Adrenal gland (tissue), 12 donors: ENCODE measurements around the gene MSANTD1. TPM values are rescaled to one million over a fixed set of nuclear protein-coding genes. Genes with fewer than 3 reads are reported as not detected.

ENCODE experiments used
- DNase-seq, 7 donors: peaks; one replicate each; pipeline ENCODE4 v3.0.0-alpha.2; 2019 to 2020
- H3K27ac ChIP-seq, 5 donors: fragments of 200-600 bp; sonication (generic) in 4 of 5; 1 replicate in 3 of 5; 2 replicates in 2 of 5; pipeline versions ENCODE4 v1.5.1 to v1.8.0; 2016 to 2020; ENCODE audit warnings: mild to moderate bottlenecking in 1 of 5
- H3K27me3 ChIP-seq: fragments of 200-600 bp; 2 replicates; pipeline ENCODE4 v1.8.0; 2021
- H3K36me3 ChIP-seq, 2 donors: fragments of 200-600 bp; replicated peaks in 1 of 2; 1 replicate in 1 of 2; 2 replicates in 1 of 2; pipeline versions ENCODE4 v1.5.1 to v1.8.0; 2018 to 2022
- H3K4me1 ChIP-seq, 2 donors: fragments of 200-600 bp; replicated peaks in 1 of 2; 1 replicate in 1 of 2; 2 replicates in 1 of 2; pipeline versions ENCODE4 v1.5.1 to v1.8.0; 2018 to 2021
- H3K4me3 ChIP-seq, 4 donors: fragments of 200-600 bp; sonication (generic) in 3 of 4; one replicate each; pipeline ENCODE4 v1.5.1; 2016 to 2018
- H3K9me3 ChIP-seq, 3 donors: fragments of 200-600 bp; sonication (generic) in 1 of 3; replicated peaks in 1 of 3; 1 replicate in 2 of 3; 2 replicates in 1 of 3; pipeline versions ENCODE4 v1.5.1 to v1.8.0; 2016 to 2021
- CTCF ChIP-seq, 6 experiments: fragments of 450-650 bp in 4 of 6; fragments of 200-600 bp in 2 of 6; sonication (generic) in 1 of 6; IDR thresholded peaks; 1 replicate in 5 of 6; 2 replicates in 1 of 6; pipeline versions ENCODE4 v1.5.1 to v1.8.0; 2016 to 2021; ENCODE audit warnings: antibody characterized with exemption in 6 of 6, mild to moderate bottlenecking in 2 of 6, moderate library complexity in 1 of 6
- POLR2A ChIP-seq, 2 donors: fragments of 450-650 bp; IDR thresholded peaks; one replicate each; pipeline ENCODE4 v1.6.1; 2017; ENCODE audit warnings: antibody characterized with exemption in 2 of 2, mild to moderate bottlenecking in 2 of 2, moderate library complexity in 1 of 2
- WGBS, 4 donors: extraction: QIAGEN DNeasy Blood & Tissue Kit in 2 of 4; methylation state at CpG; one replicate each; pipeline versions ENCODE4 v1.1.5 to v1.1.7; 2013 to 2017; 5-methylcytosine and 5-hydroxymethylcytosine counted together
- intact Hi-C, 2 donors: fragments of 100-400 bp; cut with DNase I; formaldehyde crosslinking; loops; one replicate each; pipeline versions ENCODE4 v1.14.1 to v1.15.0; 2022 to 2023
- polyA plus RNA-seq, 3 donors: library from polyadenylated mRNA; stranded (reverse); fragments of 200-250 nt in 2 of 3; fragments of 350-450 nt in 1 of 3; fragmentation: Illumina TruSeq in 1 of 3; extraction: RNeasy Lipid Tissue Mini Kit (QIAGEN cat#74804) in 1 of 3; gene quantifications; one replicate each; pipeline ENCODE4 v1.2.3, GENCODE V29; 2013 to 2014
- total RNA-seq, 9 donors: library from RNA; depleted of rRNA in 4 of 9; stranded (reverse); fragments of >200 nt in 4 of 9; fragments of 120-200 nt in 1 of 9; fragmentation: NEBNext Ultra II Directional in 1 of 9; extraction: Animal tissue kit (Norgen Biotek cat#: 25700) in 1 of 9; gene quantifications; one replicate each; pipeline versions ENCODE4 v1.1.0 to v1.2.4, GENCODE V29; 2013 to 2023
- donor health status: healthy with polysubstance abuse.
- donor health status: Bipolar disorder and iron deficiency.
- donor health status: DM: yes; HTN: yes; CAD: no.
- donor health status: DM: no; HTN: no; CAD: no.
- donor health status: DM: no; HTN: no; CAD: no.
- donor health status: DM: yes; HTN: yes; CAD: no.

Gene MSANTD1
- total and polyA plus RNA-seq, 12 donors = 0.05 to 3.0 (median 0.40) TPM; not detected in 1

DNA sequence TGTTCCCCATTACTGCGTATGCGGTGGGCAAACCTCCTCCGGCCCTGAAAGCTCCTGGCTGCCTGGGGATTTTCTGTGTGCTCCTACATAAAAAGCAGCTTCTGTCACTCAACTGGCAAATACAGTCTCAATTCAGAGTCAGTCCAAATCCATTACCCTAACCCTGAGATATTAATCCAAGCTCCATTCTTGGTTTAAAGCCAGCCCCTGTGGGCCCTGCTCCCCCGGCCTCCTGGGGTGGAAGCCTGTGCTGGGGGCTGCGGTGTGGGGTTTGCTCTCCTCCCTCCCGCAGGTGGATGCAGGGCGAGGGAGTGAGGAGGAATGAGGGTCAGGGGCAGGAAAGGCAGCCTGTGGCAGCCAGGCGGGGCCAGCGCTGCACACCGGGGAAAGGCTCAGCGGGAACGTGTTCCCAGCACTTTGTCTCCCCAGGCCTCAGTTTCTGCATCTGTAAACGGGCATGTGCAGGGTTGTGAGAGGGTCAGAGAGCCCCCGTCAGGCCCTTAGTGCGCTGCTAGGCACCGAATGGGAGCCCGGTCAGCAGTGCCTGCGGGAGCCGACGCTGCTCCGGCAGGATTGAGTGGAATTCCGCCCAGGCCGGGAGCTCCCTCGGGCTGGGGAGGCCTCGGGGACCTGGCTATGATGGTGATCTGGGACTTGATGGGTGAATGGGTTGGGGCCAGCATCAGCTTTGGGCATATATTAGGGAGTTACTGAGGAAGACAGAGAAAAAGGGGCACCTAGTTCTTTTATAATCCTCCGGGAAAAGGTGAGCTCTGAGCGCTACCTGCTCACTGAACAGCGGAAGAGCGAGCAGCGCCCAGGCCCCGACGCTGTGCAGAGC lies 37.6 kb downstream of the MSANTD1 start:
- peak in 3 of 7 donors; percentile 13 to 43 (median 13) for DNase-seq
- Histone ChIP-seq H3K27ac (no peak overlapping the region), H3K9me3 (no peaks in the 10 kb centered on the region), H3K4me1 (peaks cover 2 to 7% of the 10 kb centered on the region in 2 donors), H3K4me3 (no peak overlapping the region), H3K27me3 (no peaks in the 10 kb centered on the region), H3K36me3 (no peaks in the 10 kb centered on the region)
- intact Hi-C loops = no loop called here
- WGBS, 4 donors = 70 to 77% (median 75%) methylated on average over 20 to 32 of the region's 32 CpGs
- TF ChIP-seq POLR2A (IDR thresholded peaks at IDR 0.05) = no peak
- TF ChIP-seq CTCF (IDR thresholded peaks at IDR 0.05) = no peak

GRCh38 chr4:3287271-3287971 lies 38.5 kb downstream of the MSANTD1 start:
- H3K9me3 ChIP-seq = no peaks in the 10 kb centered on the region
- WGBS, 4 donors = 52 to 60% (median 58%) methylated on average over 14 of the region's 14 CpGs
- no peak for TF ChIP-seq POLR2A (IDR thresholded peaks at IDR 0.05)
- no peak for TF ChIP-seq CTCF (IDR thresholded peaks at IDR 0.05)
- H3K4me1 ChIP-seq = peaks cover 4 to 8% of the 10 kb centered on the region in 2 donors
- H3K4me3 ChIP-seq = no peak overlapping the region
- no peak overlapping the region for H3K27ac ChIP-seq
- no peaks in the 10 kb centered on the region for H3K36me3 ChIP-seq
- intact Hi-C loops = no loop called here
- peak in 1 of 7 donors; percentile 42 for DNase-seq
- H3K27me3 ChIP-seq = no peaks in the 10 kb centered on the region

GRCh38 chr4:3287972-3288570 lies 39.1 kb downstream of the MSANTD1 start:
- Histone ChIP-seq H3K4me3 (no peak overlapping the region), H3K4me1 (peaks cover 4 to 8% of the 10 kb centered on the region in 2 donors), H3K36me3 (no peaks in the 10 kb centered on the region), H3K27me3 (no peaks in the 10 kb centered on the region), H3K27ac (no peak overlapping the region), H3K9me3 (no peaks in the 10 kb centered on the region)
- TF ChIP-seq POLR2A (IDR thresholded peaks at IDR 0.05) (no peak), CTCF (IDR thresholded peaks at IDR 0.05) (no peak)
- intact Hi-C loops = no loop called here
- peak in 2 of 7 donors; percentile 20 to 51 for DNase-seq
- 78 to 82% (median 80%) methylated on average over 14 to 24 of the region's 24 CpGs for WGBS, 4 donors

DNA sequence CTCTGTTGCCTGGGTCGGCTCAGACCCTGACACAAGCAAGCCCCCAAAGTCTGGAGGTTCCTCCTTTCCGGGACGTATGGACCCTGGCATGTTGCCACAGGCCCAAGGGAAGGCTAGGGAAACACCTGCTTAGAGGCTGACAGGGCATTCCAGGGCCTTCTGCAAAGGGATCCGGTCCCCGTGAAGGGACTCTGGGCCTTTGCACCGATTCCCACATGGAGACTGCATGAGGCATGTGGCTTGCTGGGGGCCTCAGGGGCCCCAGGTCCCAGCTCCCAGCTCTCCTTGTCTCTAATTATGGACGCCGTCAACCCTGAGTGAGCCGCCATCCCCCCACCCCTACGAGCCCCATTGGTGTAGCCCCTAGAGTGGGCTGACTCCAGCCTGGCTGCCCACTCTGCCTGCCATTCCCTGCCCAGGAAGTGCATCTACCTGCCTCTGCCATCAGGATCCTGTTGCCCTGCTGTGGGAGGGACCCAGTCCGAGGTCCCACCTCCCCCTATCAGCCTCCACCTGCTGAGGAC lies 39.7 kb downstream of the MSANTD1 start:
- Histone ChIP-seq H3K4me3 (no peak overlapping the region), H3K9me3 (no peaks in the 10 kb centered on the region), H3K27ac (no peak overlapping the region), H3K36me3 (no peaks in the 10 kb centered on the region), H3K4me1 (peaks cover 4 to 10% of the 10 kb centered on the region in 2 donors), H3K27me3 (no peaks in the 10 kb centered on the region)
- intact Hi-C loops = no loop called here
- WGBS, 4 donors = 69 to 76% (median 73%) methylated on average over 4 to 11 of the region's 11 CpGs
- TF ChIP-seq POLR2A (IDR thresholded peaks at IDR 0.05) (no peak), CTCF (IDR thresholded peaks at IDR 0.05) (no peak)
- DNase-seq = peak in 2 of 7 donors; percentile 25 to 49
